ENCODE measurements around the gene ABHD14A.
"Not testable (repeated sequence)": the region's sequence is repeated elsewhere in the genome, so short reads cannot be mapped to it uniquely, and the experiment has no call there.

ABHD14A gene

DNA sequence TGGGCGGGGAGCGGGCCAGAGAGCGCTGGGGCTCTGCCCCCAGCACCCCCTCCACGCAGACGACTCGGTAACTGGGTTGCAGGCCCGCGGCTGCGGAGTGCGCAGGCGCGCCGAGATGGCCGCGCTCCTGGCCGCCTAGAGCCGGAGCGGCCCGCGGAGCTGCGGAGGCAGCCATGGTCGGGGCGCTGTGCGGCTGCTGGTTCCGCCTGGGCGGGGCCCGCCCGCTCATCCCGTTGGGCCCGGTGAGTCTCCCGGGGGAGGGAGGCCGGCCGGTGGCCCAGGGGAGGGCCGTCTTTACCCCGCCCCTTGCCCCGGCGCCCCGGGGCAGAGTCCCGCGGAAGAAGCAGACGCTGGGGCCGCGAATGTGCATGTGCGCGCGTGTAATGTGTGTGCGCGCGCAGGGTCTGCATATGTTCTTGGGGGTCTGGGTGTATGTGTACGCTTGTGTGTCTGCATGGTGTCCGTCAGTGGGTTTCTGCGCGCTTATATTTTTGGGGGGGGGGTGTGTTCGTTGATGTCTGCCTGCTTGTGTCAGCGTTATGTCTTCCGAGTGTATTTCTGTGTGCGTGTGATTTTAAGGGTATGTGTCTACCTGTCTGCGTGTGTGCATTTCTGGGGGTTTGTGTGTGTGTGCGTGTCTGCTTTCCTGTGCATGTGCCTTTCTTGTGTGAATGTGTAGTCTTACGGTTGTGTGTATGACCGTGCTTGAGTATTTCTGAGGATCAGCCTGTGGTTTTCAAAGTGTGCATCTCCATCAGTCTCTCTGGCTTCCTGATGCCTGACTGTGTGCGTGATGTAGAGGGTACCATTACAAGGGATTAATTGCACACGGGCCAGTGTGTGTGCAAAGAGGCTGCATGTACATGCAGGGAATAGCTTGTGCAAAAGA is at the start of gene ABHD14A:
ABHD14A (plus strand) TSS at position 102 of the 889 bp plus-strand sequence; CDS start at position 174, 72 bp downstream.
- peak; percentile 84 for FAIRE-seq
- peak; percentile 84 for DNase-seq (ENCODE audit: extremely low spot score, insufficient read length, low read depth)

DNA sequence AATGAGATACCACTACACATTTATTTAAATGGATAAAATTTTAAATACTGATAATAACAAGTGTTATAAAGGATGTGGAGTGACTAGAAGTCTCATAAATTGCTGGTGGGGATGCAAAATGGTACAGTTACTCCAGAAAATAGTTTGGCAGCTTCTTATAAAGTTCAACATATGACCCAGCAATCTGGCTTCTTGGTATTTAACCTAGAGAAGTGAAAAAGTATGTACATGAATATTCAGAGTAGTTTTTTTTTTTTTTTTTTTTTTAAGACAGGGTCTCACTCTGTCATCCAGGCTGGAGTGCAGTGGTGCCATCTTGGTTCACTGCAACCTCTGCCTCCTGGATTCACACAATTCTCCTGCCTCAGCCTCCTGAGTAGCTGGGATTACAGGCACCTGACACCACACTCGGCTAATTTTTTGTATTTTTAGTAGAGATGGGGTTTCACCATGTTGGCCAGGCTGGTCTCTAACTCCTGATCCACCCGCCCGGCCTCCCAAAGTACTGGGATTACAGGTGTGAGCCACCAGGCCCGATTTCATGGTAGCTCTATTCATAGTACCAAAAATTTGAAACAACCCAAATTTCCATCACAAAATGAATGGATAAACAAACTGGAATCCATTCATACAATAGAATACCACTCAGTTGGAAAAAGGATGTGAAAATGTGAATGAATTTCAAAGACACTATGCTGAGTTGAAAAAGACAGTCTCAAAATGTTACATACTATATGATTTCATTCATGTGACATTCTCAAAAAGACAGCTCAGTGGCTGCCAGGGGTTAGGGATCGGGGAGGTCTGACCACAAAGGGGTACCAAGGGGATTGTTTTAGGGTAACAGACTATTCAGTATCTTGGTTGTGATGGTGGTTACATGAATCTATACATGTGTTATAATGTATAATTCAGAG is 47.5 kb upstream of the ABHD14A start:
- DNase-seq (ENCODE audit: extremely low spot score, insufficient read length, low read depth) (no peak), FAIRE-seq (no peak)

DNA sequence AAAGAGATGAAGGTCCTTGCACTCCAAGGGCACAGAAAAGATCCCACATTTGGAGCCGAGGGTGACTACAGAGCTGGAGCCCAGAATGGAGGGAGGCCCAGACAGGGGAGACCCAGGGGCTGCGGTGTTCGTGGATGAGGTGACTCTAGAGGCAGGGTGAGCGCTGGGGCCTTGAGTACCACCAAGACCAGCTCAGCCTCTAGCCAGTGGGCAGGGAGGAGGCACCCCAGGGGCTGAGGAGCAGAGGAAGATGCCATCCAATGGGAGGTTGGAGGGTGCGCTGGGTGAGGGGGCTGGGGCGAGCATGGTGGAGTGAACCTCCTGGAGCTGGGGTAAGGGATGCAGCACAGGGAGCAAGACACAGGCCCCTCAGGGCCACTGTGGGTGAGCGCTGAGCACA is 46.4 kb upstream of the ABHD14A start:
- no peak for DNase-seq (ENCODE audit: extremely low spot score, insufficient read length, low read depth)
- FAIRE-seq, result no peak

DNA sequence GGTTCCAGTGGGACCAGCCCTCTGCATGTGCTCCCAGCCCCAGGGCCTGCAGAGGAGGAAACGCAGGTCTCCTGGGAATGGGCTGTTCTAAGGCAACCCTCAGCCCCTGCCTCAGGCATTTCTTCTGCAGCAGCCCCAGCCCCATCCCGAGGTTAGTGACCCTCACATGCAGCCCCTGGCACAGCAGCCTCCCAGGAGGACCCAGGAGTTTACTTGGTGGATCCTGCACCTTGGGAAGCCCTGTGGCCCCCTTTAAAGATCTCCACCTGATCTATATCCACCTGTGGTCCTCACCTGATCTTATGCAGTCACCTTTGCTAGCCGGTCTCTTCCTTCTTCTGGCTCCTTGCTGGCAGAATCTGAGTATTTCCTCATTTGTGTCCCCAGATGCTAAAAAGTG is 45.9 kb upstream of the ABHD14A start:
- DNase-seq (ENCODE audit: extremely low spot score, insufficient read length, low read depth); FAIRE-seq: not testable (repeated sequence)

DNA sequence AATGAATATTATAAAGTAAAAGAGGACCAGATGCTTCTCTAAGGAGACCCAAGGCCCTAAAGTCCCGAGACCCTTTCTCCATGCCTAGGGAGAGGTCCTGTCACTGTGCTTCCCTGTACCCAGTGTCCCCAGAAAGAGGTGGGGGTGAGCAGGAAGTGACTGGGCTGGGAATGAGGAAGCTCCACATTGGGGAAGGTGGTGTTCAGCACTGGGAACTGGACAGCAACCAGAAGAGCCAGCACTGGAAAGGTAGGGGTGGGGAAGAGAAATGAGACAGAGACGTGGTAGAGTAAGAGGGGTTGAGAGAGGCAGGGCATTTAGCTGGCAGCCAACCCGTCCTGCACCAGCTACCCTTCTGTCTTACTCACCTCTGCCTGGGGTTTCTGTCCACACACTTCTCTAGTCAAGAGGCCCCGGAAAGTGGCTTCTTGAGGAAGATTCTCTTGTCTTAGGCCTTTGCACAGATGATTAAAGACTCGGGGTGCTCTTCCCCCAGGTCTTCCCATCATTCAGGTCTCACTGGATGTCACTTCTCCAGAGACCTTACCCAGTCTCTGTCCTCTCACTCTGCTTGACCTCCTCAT is 45.4 kb upstream of the ABHD14A start:
- FAIRE-seq, result no peak
- no peak for DNase-seq (ENCODE audit: extremely low spot score, insufficient read length, low read depth)

DNA sequence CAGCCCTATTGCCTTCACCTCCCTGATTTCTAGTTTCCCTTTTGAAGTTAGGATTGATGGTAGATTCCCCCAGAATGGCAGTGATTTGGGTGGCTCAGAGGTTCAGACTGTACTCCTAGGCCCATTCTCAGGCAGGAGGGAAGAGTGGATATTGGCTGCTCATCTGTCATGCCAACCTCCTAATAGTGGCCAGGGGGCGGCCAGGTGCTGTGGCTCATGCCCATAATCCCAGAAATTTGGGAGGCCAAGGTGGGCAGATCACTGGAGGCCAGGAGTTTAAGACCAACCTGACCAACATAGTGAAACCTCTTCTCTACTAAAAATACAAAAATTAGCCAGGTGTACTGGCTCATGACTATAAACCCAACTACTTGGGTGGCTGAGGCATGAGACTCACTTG is 44.4 kb upstream of the ABHD14A start:
- DNase-seq (ENCODE audit: extremely low spot score, insufficient read length, low read depth) (no peak), FAIRE-seq (no peak)

DNA sequence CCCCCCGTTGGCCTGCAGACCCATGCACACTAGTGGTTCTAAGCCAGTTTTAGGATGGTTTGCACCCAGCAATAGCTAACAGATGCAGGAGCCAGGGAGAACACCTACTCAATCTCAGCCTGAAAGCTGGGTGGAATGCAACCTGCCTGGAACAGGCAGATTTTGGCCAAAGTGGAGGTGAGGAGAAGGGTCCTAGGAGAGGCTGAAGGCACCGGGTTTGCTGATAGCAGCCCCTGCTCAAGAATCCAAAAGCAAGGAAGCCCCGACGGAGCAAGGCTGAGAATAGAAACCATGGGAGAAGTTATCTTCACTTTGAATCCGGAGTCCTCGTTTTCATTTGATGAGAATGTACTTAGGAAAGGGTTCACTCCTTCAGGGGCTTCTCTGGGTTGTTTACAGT is 43.1 kb upstream of the ABHD14A start:
- FAIRE-seq, result no peak

DNA sequence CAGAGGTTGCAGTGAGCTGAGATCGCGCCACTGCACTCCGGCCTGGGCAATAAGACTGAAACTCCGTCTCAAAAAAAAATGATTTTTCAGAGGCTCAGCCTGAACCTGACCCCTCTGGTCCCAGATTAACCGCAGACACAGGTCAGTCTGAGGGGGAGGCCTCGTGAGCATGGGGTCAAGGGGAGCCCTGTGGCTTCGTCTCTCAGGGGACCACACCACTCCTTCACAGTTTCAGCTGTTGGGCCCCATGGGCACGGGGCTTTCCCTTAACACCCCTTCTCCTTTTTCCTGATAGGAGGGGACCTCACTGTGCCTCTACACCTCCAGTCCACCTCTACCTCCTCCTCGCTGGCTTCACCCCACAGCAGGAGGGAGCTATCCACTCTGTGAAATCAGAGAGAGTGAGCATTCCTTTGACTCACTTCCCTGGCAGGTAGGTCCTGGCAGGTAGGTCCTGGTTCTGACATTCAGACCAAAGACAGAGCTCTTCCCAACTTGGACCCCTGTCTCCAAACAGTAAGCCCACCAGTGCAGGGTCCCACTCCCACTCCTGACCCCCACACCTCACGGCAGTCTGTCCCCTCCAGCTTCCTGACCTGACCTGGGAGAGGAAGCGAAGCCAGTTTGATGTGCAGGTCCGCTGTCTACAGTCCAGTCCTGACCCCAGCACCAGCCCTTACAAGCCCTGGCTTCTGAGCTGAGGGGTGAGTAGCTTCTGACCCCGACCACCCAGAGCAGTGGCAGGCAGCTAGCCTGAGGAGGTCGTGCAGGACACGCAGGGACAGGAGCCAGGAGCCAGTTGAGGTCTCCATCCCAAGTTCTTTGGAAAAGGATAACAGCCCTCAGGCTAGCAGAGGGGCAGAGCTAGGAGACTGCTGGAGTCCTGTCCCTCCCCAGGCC is 42.1 kb upstream of the ABHD14A start:
- no peak for DNase-seq (ENCODE audit: extremely low spot score, insufficient read length, low read depth)
- no peak for FAIRE-seq

More for the DNA sequence above, 43.1 kb upstream of the ABHD14A start:
- DNase-seq (ENCODE audit: extremely low spot score, insufficient read length, low read depth), result no peak

DNA sequence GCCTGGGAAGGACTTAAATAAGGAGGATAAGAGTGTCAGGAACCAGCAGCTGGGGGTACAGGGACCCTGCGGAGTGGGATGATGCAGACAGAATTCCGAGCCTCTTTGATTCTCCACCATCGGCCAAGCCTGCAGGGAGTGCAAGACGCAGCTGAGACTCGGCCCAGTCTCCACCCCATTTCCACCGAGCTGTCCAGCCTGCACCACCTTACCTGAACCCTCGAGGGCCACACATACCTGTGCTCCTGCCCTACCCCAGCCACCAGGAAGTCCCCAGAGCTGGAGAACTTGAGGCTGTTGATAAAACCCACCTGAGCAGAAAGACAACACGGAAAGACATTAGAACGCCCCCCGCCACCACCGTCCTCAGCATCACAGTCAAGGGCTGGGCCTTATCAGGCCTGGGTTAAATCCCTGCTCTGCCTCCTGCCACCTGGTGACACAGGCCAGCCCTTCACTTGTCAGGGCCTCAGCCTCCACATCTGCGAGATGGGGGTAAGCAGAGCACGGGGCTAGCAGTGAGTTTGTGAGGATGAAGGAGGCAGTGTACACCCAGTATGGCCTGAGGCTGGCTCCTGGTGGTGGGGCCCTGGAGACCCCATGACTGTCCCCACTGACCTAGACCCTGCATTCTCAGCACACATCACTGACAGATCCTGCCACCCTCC is 41.3 kb upstream of the ABHD14A start:
- no peak for FAIRE-seq
- no peak for DNase-seq (ENCODE audit: extremely low spot score, insufficient read length, low read depth)

DNA sequence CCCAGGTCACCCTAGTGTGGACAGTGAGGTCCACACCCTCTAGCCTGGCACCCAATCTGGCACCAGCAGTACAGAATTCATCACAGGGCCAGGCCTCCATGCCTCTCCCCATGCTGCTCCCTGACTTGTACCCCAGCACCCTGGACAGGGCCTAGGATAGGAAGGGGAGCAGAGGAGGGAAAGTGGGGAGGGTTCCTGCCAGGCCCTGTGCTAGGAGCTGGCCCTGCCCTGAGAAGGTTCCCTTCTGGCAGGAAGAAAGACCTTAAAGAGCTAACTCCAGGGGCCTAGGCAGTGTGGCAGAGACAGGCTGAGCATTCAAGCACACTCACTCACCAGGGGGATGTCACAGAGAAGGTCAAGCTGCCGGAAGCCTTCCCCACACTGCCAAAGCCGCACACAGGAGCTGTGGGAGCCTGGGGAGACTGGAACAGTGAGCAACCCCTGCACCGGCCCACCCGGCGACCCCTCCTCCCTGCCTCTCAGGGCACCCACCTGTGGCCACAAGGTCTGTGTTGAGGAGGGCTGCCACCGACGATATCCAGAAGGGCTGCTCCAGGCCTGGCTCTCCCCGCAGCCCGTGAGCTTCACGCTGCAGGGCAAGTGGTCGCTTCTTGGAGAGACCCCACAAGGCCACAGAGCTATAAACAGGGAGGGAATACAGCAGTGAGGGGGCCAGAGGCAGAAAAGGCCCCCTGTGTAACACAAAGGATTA is 40.6 kb upstream of the ABHD14A start:
- FAIRE-seq (no peak), DNase-seq (ENCODE audit: extremely low spot score, insufficient read length, low read depth) (no peak)

DNA sequence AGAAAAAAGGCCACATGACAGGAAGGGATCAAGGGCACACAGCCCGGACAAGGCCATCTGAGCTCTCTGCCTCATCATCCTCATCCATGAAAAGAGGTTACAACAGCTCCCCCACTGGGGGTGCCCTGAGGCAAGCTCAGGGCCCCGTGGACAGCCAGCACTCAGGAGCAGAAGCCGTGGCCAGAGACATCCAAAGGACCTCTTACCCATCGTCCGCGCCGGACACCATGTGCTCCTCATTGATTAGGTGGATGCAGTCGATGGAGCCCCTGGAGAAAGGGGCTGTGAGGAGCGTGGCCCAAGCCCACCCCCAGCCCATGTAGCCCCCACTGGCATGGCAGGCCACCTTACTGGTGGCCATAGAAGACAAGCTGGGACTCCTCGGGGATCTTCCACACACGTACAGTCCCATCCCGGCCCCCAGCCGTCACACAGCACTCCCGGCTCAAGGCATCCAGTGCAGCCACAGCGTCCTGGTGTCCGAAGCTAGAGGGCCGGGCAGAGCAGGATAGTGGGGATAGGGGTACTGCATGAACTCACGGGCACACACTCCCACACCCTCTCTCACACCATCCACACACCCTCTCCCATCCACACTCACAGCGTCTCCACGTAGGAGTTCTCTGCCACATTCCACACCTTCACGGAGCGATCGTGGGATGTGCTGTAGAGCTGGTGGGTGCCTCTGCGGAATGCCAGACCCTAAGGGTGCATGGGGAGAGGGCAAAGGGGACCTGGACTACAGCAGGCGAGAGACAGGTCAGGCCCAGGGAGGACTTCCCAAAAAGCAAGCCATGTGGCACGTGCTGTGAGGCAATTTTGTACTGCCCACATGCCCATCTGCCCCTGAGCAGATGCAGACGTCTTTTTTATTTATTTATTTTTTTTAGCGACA is 39.6 kb upstream of the ABHD14A start:
- DNase-seq (ENCODE audit: extremely low spot score, insufficient read length, low read depth) (no peak), FAIRE-seq (no peak)

DNA sequence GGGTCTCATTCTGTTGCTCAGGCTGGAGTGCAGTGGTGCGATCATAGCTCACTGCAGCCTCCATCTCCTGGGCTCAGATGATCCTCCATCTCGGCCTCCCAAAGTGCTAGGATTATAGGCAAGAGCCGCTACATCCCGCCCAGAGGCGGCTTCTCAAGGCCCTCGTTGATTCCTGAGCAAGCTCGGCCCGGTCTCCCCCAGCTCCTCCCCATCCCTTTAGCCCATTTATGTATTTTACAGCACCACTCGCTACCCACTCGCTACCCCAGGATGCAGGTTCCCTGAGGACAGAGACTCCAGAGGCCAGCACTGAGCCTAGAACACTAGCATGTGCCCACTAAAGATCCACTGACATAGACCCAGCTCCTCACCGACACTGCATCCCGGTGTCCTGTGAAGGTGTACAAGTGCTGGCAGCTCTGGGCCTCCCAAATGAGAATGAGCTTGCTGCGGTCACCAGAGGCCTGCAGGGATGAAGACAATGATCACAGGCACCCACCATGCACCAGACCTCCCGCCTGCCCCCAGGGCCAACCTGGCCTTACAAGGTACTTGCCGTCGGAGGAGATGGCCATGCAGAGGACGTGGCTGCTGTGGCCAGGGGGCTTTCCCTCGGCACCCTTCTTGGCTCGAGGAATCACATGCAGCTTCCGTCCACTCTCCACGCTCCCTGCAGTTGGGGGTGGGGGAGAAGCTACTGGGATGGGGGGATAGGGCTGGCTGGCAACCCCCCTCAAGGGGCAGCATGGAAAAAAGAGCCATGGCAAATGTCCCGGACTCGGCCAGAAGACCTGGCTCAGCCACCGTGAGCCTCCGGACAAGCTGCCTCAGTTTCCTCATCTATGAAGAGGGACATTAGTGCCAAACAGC is 38.7 kb upstream of the ABHD14A start:
- FAIRE-seq, result no peak

DNA sequence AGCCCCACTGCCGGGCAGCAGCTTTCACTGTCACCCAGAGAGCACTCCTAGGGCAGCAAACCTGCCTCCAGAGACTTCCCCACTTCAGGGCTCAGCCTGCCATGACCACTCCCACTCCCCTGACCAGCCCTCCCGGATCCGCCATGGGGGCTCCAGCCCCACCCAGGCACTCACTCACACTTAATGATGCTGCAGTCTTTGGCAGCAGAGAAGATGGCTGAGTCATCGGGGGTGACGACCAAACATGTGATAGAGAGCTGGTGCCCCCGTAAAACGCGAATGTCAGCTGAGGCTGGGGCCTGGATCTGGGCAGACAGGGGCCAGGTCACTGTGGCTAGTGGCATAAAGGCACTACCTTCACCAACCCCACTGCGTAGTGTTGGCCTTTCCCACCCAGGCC is 37.9 kb upstream of the ABHD14A start:
- FAIRE-seq, result no peak
- DNase-seq (ENCODE audit: extremely low spot score, insufficient read length, low read depth), result no peak

More for the DNA sequence above, 38.7 kb upstream of the ABHD14A start:
- DNase-seq (ENCODE audit: extremely low spot score, insufficient read length, low read depth), result no peak

DNA sequence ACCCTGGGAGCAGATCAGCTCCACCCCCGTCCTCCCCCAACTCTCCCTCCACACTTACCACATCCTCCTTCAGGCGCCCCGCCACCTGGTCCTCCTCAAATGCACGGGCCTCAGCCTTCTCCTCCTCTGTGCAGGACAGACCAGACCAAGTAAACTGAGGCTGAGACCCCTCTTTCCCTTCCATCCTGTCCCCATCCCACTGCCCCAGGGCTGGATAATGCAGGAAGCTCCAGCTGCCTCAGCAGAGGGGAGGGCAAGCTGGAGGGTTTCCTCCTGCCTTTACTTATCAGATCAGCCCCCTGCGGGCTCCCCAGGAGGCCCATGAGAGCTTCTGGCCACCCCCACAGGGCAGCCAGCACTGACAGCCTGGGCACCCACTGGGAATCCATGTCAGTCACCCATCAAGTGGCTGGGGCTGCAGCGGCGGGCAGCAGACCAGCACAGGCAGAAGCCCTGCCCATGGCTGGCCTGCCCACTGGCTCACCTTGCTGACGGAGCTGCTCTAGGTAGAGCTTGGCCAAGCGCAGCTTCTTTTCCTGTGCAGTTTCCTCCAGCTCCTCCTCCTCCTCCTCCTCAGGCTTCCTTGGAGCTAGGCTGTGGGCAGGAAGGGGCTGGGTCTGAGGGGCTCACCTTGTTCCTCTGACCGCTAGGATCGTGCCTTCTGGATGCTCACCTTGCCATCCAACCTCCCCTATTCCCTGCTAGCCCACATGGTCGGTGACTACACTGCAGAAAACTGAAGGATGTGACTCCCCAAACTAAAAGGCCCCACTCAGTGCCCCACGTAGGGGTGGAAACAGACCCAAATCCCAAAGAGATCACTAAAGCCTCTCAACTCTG is 37.0 kb upstream of the ABHD14A start:
- FAIRE-seq, result no peak
- no peak for DNase-seq (ENCODE audit: extremely low spot score, insufficient read length, low read depth)

DNA sequence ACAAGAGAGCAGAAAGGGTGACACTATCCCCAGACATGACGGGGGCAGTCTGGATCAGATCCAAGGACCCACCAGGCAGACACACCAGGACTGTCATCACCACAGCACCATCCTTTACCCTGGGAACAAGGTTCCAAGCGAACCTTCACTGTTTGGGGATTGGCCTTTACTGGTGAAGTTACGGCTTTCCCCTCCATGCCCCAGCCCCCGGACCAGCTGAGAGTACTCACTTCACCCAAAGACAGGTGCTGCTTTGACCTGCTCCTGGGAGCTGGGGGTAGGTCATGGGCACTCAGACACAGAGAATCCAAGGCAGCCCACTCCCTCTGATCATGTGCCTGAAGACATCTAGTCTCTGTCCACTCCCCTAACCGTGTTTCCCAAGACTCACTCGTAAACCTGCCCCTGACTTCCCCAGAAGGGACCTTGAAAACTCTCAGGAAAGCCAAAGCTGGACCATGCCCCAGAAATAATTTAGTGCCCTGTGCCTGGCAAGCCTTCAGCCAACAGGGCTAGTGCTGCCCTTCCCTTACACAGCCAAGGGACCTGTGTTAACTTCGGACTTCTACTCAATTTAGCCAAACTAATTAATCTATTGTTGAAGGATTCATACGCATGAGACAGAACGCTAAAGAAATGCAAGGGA is 36.0 kb upstream of the ABHD14A start:
- FAIRE-seq, result no peak
- DNase-seq (ENCODE audit: extremely low spot score, insufficient read length, low read depth), result no peak
